Heart right ventricle (tissue), 16 donors: Measurements from ENCODE around the gene PLXND1. TPM values are rescaled to one million over a fixed set of nuclear protein-coding genes. Genes with fewer than 3 reads are reported as not detected.

Experiments
- ATAC-seq, 8 donors: fragments of 200-7000 bp; cut with Tn5 transposase; one replicate each; pipeline ENCODE4 v1.9.1; 2020; ENCODE audit warnings: mild to moderate bottlenecking in 8 of 8, moderate library complexity in 8 of 8, moderate number of reproducible peaks in 1 of 8
- DNase-seq, 2 donors: peaks; one replicate each; pipeline ENCODE4 v3.0.0-alpha.2; 2020
- H3K27ac ChIP-seq, 10 donors: fragments of 200-600 bp; sonication (generic) in 2 of 10; one replicate each; pipeline versions ENCODE4 v1.5.0 to v1.8.0; 2020 to 2022; ENCODE audit warnings: mild to moderate bottlenecking in 3 of 10
- H3K27me3 ChIP-seq, 7 donors: fragments of 200-600 bp; one replicate each; pipeline ENCODE4 v1.8.0; 2021 to 2022; ENCODE audit warnings: mild to moderate bottlenecking in 2 of 7
- H3K36me3 ChIP-seq, 9 donors: fragments of 200-600 bp; sonication (generic) in 1 of 9; one replicate each; pipeline versions ENCODE4 v1.5.0 to v1.8.0; 2020 to 2022; ENCODE audit warnings: mild to moderate bottlenecking in 2 of 9
- H3K4me1 ChIP-seq, 9 donors: fragments of 200-600 bp; sonication (generic) in 1 of 9; one replicate each; pipeline versions ENCODE4 v1.5.0 to v1.8.0; 2020 to 2022; ENCODE audit warnings: mild to moderate bottlenecking in 4 of 9
- H3K4me3 ChIP-seq, 10 donors: fragments of 200-600 bp; sonication (generic) in 2 of 10; one replicate each; pipeline versions ENCODE4 v1.5.0 to v1.8.0; 2020 to 2022; ENCODE audit warnings: mild to moderate bottlenecking in 7 of 10, moderate library complexity in 2 of 10
- H3K9me3 ChIP-seq, 11 donors: fragments of 200-600 bp in 10 of 11; sonication (generic) in 2 of 11; one replicate each; pipeline versions ENCODE4 v1.5.0 to v1.8.0; 2013 to 2022; ENCODE audit warnings: mild to moderate bottlenecking in 2 of 11, control low read depth in 1 of 11, moderate library complexity in 1 of 11
- CTCF ChIP-seq, 9 donors: fragments of 200-600 bp; sonication (generic) in 2 of 9; IDR thresholded peaks; one replicate each; pipeline versions ENCODE4 v1.5.0 to v1.8.0; 2021 to 2022; ENCODE audit warnings: antibody characterized with exemption in 9 of 9, mild to moderate bottlenecking in 5 of 9, moderate library complexity in 1 of 9
- WGBS, 2 donors: extraction: QIAGEN DNeasy Blood & Tissue Kit; methylation state at CpG; one replicate each; pipeline ENCODE4 v1.1.7; 2013; ENCODE audit warnings: inconsistent platforms in 1 of 2; 5-methylcytosine and 5-hydroxymethylcytosine counted together
- intact Hi-C, 10 donors: fragments of 100-400 bp; cut with DNase I; formaldehyde crosslinking; loops; one replicate each; pipeline versions ENCODE4 v1.11.1 to v1.14.2; 2022
- polyA plus RNA-seq, 2 donors: library from polyadenylated mRNA; stranded (reverse); fragments of 200-250 nt; gene quantifications; one replicate each; pipeline ENCODE4 v1.2.3, GENCODE V29; 2013
- total RNA-seq, 10 donors: library from RNA; stranded (reverse); fragmentation: NEBNext Ultra II Directional in 3 of 10; extraction: Animal tissue kit (Norgen Biotek cat#: 25700) in 3 of 10; gene quantifications; one replicate each; pipeline versions ENCODE4 v1.2.1 to v1.2.4, GENCODE V29; 2021 to 2023
- donor health status: Arrhythmogenic right ventricular cardiomyopathy.
- donor health status: ischemic (EF 13 %, LVEDD 7.1; RV severe dilation, severe dysfunction).
- donor health status: healthy with polysubstance abuse.
- donor health status: DM: no; HTN: yes; CAD: no.
- donor health status: DM: no; HTN: no; CAD: no.
- donor health status: ischemic (EF 25% LVEDD 6.9; RV normal size, moderate dysfunction).
- donor health status: ischemic (EF 25% LVEDD 5.7; RV mildly dilated, moderate dysfunction).
- donor health status: healthy.
- donor health status: DM: yes; HTN: yes; CAD: no.
- donor health status: Ischemic cardiomyopathy.
- donor health status: ischemic (EF 35%, LVEDD 5.7; RV mildly dilated, moderate dysfunction).
- donor health status: nonischemic (EF 11% LVEDD 7.7; RV severe dilation, severe dysfunction).
- donor health status: DM: yes; HTN: yes; CAD: no.
- donor health status: PGD.
- donor health status: ischemic (EF 29% LVEDD 5.4; RV normal size, mild dysfunction).
- donor health status: nonischemic (EF 23%, LVEDD 6.1; RV moderate dilation, normal function).

The PLXND1 gene
- total and polyA plus RNA-seq, 12 donors: 40.9 to 169 (median 65.8) TPM

- WGBS, 2 donors: 38 to 66% methylated on average over 5 of the region's 5 CpGs
- intact Hi-C loops: loop anchor here in 2 of 10 donors (5.0 kb wide), 2 partner anchors 113 to 123 kb away; no protein-coding TSS in a partner anchor
- peak overlapping the region; percentile 44 to 100 (median 78) for H3K27ac ChIP-seq
- H3K27me3 ChIP-seq: no peaks in the 10 kb centered on the region
- DNase-seq (peak; percentile 67 to 82), ATAC-seq (peak; percentile 24 to 63 (median 54))
- H3K4me3 ChIP-seq: no peak overlapping the region
- peaks cover 34 to 100% (median 89%) of the 10 kb centered on the region in 9 donors for H3K4me1 ChIP-seq
- H3K36me3 ChIP-seq: no peaks in the 10 kb centered on the region
- no peaks in the 10 kb centered on the region for H3K9me3 ChIP-seq
- no peak for TF ChIP-seq CTCF (IDR thresholded peaks at IDR 0.05)
Measured at GRCh38 chr3:129614927-129615363, 8.5 kb upstream of the PLXND1 start.

GRCh38 chr3:129614435-129614834, 8.0 kb upstream of the PLXND1 start:
- peak overlapping the region in 9 of 10 donors; percentile 40 to 100 (median 84) for H3K27ac ChIP-seq
- 84 to 94% methylated on average over 9 of the region's 9 CpGs for WGBS, 2 donors
- no peaks in the 10 kb centered on the region for H3K36me3 ChIP-seq
- H3K9me3 ChIP-seq: no peaks in the 10 kb centered on the region
- H3K4me3 ChIP-seq: no peak overlapping the region
- peak; percentile 12 to 15 for DNase-seq
- intact Hi-C loops: loop anchor here in 2 of 10 donors (5.0 kb wide), 2 partner anchors 112 to 122 kb away; no protein-coding TSS in a partner anchor
- no peaks in the 10 kb centered on the region for H3K27me3 ChIP-seq
- no peak for ATAC-seq
- H3K4me1 ChIP-seq: peaks cover 33 to 100% (median 89%) of the 10 kb centered on the region in 9 donors
- no peak for TF ChIP-seq CTCF (IDR thresholded peaks at IDR 0.05)

GRCh38 chr3:129613367-129613740, 6.9 kb upstream of the PLXND1 start:
- ATAC-seq (no peak), DNase-seq (no peak)
- H3K4me1 ChIP-seq: peaks cover 29 to 100% (median 89%) of the 10 kb centered on the region in 9 donors

More at GRCh38 chr3:129613367-129613740, 6.9 kb upstream of the PLXND1 start:
- WGBS, 2 donors: 89 to 91% methylated on average over 3 of the region's 3 CpGs
- Histone ChIP-seq H3K4me3 (no peak overlapping the region), H3K9me3 (no peaks in the 10 kb centered on the region), H3K27ac (peak overlapping the region in 4 of 10 donors; percentile 73 to 98 (median 84)), H3K27me3 (no peaks in the 10 kb centered on the region), H3K36me3 (no peaks in the 10 kb centered on the region)
- intact Hi-C loops: loop anchor here in 2 of 10 donors (5.0 kb wide), 2 partner anchors 111 to 121 kb away; no protein-coding TSS in a partner anchor
- TF ChIP-seq CTCF (IDR thresholded peaks at IDR 0.05): no peak
